Esophagus muscularis mucosa (tissue), 3 donors: Measurements from ENCODE around the gene SRXN1.

ENCODE experiments used
- POLR2A ChIP-seq: fragments of 450-650 bp; IDR thresholded peaks from one replicate; pipeline ENCODE4 v1.6.1; 2017; ENCODE audit warnings: antibody characterized with exemption, moderate library complexity, mild to moderate bottlenecking, low read depth
- POLR2AphosphoS5 ChIP-seq, 2 donors: sonication (generic); formaldehyde crosslinking; IDR thresholded peaks; one replicate each; pipeline ENCODE4 v1.6.1; 2017; ENCODE audit warnings: antibody characterized with exemption in 2 of 2
- TF ChIP-seq, protein P1 (sequence below), 3 experiments: fragments of 200-600 bp in 2 of 3; fragments of 450-650 bp in 1 of 3; sonication (generic) in 2 of 3; IDR thresholded peaks; one replicate each; pipeline ENCODE4 v1.5.1; 2017 to 2019; ENCODE audit warnings: antibody characterized with exemption in 3 of 3, mild to moderate bottlenecking in 2 of 3, moderate library complexity in 1 of 3

DNA sequence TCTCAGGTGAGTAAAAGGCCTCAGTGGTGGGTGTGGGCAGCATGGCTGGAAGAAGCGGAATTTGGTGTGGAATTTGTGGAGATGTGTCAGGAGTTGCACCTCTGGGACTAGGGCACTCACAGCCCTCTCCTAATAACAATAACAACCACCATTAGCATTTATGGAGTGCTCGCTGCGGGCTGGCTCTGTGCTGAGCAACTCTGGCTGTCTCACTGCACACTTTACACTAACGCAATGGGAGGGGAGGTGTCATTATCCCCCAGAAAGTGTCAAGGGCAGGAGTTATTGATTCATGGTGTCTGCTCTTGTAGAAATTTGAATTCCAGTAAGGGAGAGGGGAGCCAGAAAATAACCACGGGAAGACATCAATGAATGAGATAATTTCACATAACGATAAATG is 45.3 kb upstream of the SRXN1 start:
- TF ChIP-seq, protein P1, sequence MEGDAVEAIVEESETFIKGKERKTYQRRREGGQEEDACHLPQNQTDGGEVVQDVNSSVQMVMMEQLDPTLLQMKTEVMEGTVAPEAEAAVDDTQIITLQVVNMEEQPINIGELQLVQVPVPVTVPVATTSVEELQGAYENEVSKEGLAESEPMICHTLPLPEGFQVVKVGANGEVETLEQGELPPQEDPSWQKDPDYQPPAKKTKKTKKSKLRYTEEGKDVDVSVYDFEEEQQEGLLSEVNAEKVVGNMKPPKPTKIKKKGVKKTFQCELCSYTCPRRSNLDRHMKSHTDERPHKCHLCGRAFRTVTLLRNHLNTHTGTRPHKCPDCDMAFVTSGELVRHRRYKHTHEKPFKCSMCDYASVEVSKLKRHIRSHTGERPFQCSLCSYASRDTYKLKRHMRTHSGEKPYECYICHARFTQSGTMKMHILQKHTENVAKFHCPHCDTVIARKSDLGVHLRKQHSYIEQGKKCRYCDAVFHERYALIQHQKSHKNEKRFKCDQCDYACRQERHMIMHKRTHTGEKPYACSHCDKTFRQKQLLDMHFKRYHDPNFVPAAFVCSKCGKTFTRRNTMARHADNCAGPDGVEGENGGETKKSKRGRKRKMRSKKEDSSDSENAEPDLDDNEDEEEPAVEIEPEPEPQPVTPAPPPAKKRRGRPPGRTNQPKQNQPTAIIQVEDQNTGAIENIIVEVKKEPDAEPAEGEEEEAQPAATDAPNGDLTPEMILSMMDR (IDR thresholded peaks at IDR 0.05): no peak
- no peak for TF ChIP-seq POLR2AphosphoS5 (IDR thresholded peaks at IDR 0.05)
- no peak for TF ChIP-seq POLR2A
